MM.1S (cell line): ENCODE data around the gene ITGB5.

Experiments used
- DNase-seq: peaks from one replicate; pipeline ENCODE4 v3.0.0-alpha.2; 2015
- H2AFZ ChIP-seq: fragments of 300-600 bp; sonication (generic); 2 replicates; pipeline ENCODE4 v1.6.0; 2016; ENCODE audit warnings: antibody characterized with exemption, low read length
- H3F3A ChIP-seq: fragments of 300-600 bp; sonication (generic); 2 replicates; pipeline ENCODE4 v1.6.1; 2016; ENCODE audit warnings: mild to moderate bottlenecking, antibody characterized with exemption, low read length, moderate library complexity, mixed read lengths; ENCODE audit not compliant: insufficient read depth
- H3K27ac ChIP-seq: fragments of 300-600 bp; sonication (generic); 2 replicates; pipeline ENCODE4 v1.5.1; 2016; ENCODE audit warnings: mild to moderate bottlenecking, low read length
- H3K27me3 ChIP-seq: fragments of 300-600 bp; sonication (generic); replicated peaks from 2 replicates; pipeline ENCODE4 v1.6.0; 2016; ENCODE audit warnings: low read length; ENCODE audit not compliant: insufficient read depth
- H3K36me3 ChIP-seq: fragments of 300-600 bp; sonication (generic); replicated peaks from 2 replicates; pipeline ENCODE4 v1.6.1; 2016; ENCODE audit warnings: mild to moderate bottlenecking, low read length, mixed read lengths; ENCODE audit not compliant: insufficient read depth
- H3K4me1 ChIP-seq: fragments of 300-600 bp; sonication (generic); 2 replicates; pipeline ENCODE4 v1.6.1; 2016; ENCODE audit warnings: low read length, mixed read lengths
- H3K4me2 ChIP-seq: fragments of 300-600 bp; sonication (generic); 2 replicates; pipeline ENCODE4 v1.6.0; 2016; ENCODE audit warnings: low read depth, low read length
- H3K4me3 ChIP-seq: fragments of 300-600 bp; sonication (generic); 2 replicates; pipeline ENCODE4 v1.5.1; 2016; ENCODE audit warnings: low read length, mixed read lengths
- H3K79me2 ChIP-seq: fragments of 300-600 bp; sonication (generic); 2 replicates; pipeline ENCODE4 v1.6.1; 2016; ENCODE audit warnings: mixed run types, low read length, mixed read lengths
- H3K9ac ChIP-seq: fragments of 300-600 bp; sonication (generic); 2 replicates; pipeline ENCODE4 v1.6.1; 2016; ENCODE audit warnings: low read length, mixed read lengths
- H3K9me2 ChIP-seq: fragments of 300-600 bp; sonication (generic); replicated peaks from 2 replicates; pipeline ENCODE4 v1.6.1; 2016; ENCODE audit warnings: mild to moderate bottlenecking, low read length, mixed read lengths; ENCODE audit not compliant: insufficient read depth
- H3K9me3 ChIP-seq: fragments of 300-600 bp; sonication (generic); replicated peaks from 2 replicates; pipeline ENCODE4 v1.6.1; 2016; ENCODE audit warnings: mild to moderate bottlenecking, low read length, mixed read lengths; ENCODE audit not compliant: insufficient read depth
- H4K20me1 ChIP-seq: fragments of 300-600 bp; sonication (generic); 2 replicates; pipeline ENCODE4 v1.6.1; 2016; ENCODE audit warnings: mild to moderate bottlenecking, low read length, moderate library complexity, mixed read lengths; ENCODE audit not compliant: insufficient read depth
- EZH2 ChIP-seq: fragments of 300-600 bp; sonication (generic); optimal IDR thresholded peaks from 2 replicates; pipeline ENCODE3; 2017; ENCODE audit warnings: low read depth, mild to moderate bottlenecking, antibody characterized with exemption, low read length, mixed read lengths
- EZH2phosphoT487 ChIP-seq: fragments of 300-600 bp; sonication (generic); IDR thresholded peaks from 2 replicates; pipeline ENCODE4 v1.6.1; 2018; ENCODE audit warnings: antibody characterized with exemption, low read length
- TF ChIP-seq, protein P1 (sequence below): fragments of 300-600 bp; sonication (generic); IDR thresholded peaks from 2 replicates; pipeline ENCODE4 v1.5.1; 2016; ENCODE audit warnings: antibody characterized with exemption, low read length, mixed read lengths

Gene ITGB5

DNA sequence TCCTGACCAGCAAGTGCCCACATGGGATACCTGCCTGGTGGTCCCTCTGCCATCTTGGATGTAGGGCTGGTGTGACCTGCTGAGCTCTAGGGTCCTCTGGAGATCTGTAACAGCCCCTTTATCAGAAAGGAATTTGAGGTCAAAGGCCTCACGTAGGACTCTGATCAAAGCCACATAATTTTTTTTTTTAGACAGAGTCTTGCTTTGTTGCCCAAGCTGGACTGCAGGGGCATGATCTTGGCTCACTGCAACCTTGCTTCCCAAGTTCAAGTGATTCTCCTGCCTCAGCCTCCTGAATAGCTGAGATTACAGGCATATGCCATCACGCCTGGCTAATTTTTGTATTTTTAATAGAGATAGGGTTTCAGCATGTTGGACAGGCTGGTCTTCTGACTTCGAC lies 9.5 kb downstream of the ITGB5 start:
- Histone ChIP-seq H3K4me2 (no peak overlapping the region), H3K9ac (no peak overlapping the region), H3K9me3 (no peaks in the 10 kb centered on the region), H4K20me1 (no peaks in the 10 kb centered on the region), H3K4me3 (no peak overlapping the region), H3K79me2 (peaks cover 78% of the 10 kb centered on the region), H3F3A (no peaks in the 10 kb centered on the region), H3K27me3 (no peaks in the 10 kb centered on the region), H2AFZ (no peak overlapping the region), H3K4me1 (peaks cover 5% of the 10 kb centered on the region; the same call in 1 of the 2 replicates), H3K27ac (no peak overlapping the region), H3K9me2 (no peaks in the 10 kb centered on the region), H3K36me3 (no peaks in the 10 kb centered on the region)
- DNase-seq, result no peak
- TF ChIP-seq, protein P1, sequence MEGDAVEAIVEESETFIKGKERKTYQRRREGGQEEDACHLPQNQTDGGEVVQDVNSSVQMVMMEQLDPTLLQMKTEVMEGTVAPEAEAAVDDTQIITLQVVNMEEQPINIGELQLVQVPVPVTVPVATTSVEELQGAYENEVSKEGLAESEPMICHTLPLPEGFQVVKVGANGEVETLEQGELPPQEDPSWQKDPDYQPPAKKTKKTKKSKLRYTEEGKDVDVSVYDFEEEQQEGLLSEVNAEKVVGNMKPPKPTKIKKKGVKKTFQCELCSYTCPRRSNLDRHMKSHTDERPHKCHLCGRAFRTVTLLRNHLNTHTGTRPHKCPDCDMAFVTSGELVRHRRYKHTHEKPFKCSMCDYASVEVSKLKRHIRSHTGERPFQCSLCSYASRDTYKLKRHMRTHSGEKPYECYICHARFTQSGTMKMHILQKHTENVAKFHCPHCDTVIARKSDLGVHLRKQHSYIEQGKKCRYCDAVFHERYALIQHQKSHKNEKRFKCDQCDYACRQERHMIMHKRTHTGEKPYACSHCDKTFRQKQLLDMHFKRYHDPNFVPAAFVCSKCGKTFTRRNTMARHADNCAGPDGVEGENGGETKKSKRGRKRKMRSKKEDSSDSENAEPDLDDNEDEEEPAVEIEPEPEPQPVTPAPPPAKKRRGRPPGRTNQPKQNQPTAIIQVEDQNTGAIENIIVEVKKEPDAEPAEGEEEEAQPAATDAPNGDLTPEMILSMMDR, result no peak
- no peak for TF ChIP-seq EZH2
- no peak for TF ChIP-seq EZH2phosphoT487

GRCh38 chr3:124876401-124876878 lies 10.7 kb downstream of the ITGB5 start:
- Histone ChIP-seq H4K20me1 (no peaks in the 10 kb centered on the region), H3K4me3 (no peak overlapping the region), H3K36me3 (no peaks in the 10 kb centered on the region), H3K9ac (no peak overlapping the region), H3K4me1 (peaks cover 5% of the 10 kb centered on the region; the same call in 1 of the 2 replicates), H3K27ac (peak overlapping the region; percentile 16; the same call in 1 of the 2 replicates), H3K27me3 (no peaks in the 10 kb centered on the region), H3K79me2 (peaks cover 66% of the 10 kb centered on the region), H3K9me2 (no peaks in the 10 kb centered on the region), H3K4me2 (peak overlapping the region; percentile 2; the same call in 1 of the 2 replicates), H2AFZ (no peak overlapping the region), H3F3A (no peaks in the 10 kb centered on the region), H3K9me3 (no peaks in the 10 kb centered on the region)
- TF ChIP-seq, protein P1, result no peak
- no peak for TF ChIP-seq EZH2phosphoT487
- TF ChIP-seq EZH2, result no peak
- DNase-seq, result no peak

- no peak for TF ChIP-seq EZH2
- no peak for TF ChIP-seq EZH2phosphoT487
- TF ChIP-seq, protein P1, result no peak
- Histone ChIP-seq H3K9ac (no peak overlapping the region), H4K20me1 (no peaks in the 10 kb centered on the region), H3K27me3 (no peaks in the 10 kb centered on the region), H3K9me3 (no peaks in the 10 kb centered on the region), H2AFZ (no peak overlapping the region), H3K9me2 (no peaks in the 10 kb centered on the region), H3K4me2 (no peak overlapping the region), H3K27ac (no peak overlapping the region), H3K4me1 (peaks cover 5% of the 10 kb centered on the region; the same call in 1 of the 2 replicates), H3K4me3 (no peak overlapping the region), H3F3A (no peaks in the 10 kb centered on the region), H3K79me2 (peaks cover 39% of the 10 kb centered on the region), H3K36me3 (no peaks in the 10 kb centered on the region; the same call in 1 of the 2 replicates)
- no peak for DNase-seq
Observed at GRCh38 chr3:124873226-124873625, 13.9 kb downstream of the ITGB5 start.
